ENCODE measurements around the gene TRAPPC13. TPM values are rescaled to one million over a fixed set of nuclear protein-coding genes. Genes with fewer than 3 reads are reported as not detected.

Gene TRAPPC13
- polyA plus RNA-seq, 1 experiment = 9.8 TPM

DNA sequence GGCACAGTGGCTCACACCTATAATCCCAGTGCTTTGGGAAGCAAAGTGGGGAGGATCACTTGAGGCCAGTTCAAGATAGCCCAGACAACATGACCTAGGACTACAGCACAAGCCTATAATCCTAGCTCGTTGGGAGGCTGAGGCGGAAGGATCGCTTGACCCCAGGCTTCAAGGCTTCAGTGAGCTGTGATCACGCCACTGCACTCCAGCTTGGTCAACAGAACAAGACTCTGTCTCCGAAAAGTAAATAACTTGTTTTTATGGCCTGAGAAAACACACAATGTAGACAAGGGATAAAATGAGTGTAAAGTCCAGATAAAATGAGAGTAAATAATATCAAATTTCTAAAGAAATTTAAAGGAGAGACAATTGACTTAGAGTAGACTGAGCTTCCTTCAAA is 26.3 kb downstream of the TRAPPC13 start:
- ChIA-PET CTCF (interaction anchor here (0.6 to 1.7 kb wide), 2 partner anchors 13 to 18 kb away, joined by 4 to 9 read pairs; no protein-coding TSS in a partner anchor), POLR2A (no interaction called here)
- no peaks in the 10 kb centered on the region for H3K27me3 ChIP-seq (ENCODE audit: control insufficient read depth, insufficient read depth, low read length)

DNA sequence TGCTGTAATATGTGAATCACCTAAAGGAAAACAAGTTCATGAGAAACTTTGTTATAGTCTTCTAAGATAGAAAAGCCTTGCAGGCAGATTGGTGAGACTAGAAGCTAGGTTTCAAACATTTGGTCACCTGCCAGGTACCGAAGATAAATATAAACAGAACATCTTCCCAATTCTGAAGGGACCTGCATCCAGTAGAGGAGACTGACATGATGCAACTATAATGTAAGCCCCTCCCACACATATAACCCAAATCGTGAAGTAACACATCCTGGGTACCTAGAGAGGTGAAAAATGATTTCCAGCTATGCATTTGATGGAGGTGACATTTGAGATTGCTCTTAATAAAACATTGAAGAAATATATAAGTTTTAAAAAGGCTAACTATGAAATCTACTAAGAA is 29.9 kb downstream of the TRAPPC13 start:
- TF ChIP-seq, protein P1, sequence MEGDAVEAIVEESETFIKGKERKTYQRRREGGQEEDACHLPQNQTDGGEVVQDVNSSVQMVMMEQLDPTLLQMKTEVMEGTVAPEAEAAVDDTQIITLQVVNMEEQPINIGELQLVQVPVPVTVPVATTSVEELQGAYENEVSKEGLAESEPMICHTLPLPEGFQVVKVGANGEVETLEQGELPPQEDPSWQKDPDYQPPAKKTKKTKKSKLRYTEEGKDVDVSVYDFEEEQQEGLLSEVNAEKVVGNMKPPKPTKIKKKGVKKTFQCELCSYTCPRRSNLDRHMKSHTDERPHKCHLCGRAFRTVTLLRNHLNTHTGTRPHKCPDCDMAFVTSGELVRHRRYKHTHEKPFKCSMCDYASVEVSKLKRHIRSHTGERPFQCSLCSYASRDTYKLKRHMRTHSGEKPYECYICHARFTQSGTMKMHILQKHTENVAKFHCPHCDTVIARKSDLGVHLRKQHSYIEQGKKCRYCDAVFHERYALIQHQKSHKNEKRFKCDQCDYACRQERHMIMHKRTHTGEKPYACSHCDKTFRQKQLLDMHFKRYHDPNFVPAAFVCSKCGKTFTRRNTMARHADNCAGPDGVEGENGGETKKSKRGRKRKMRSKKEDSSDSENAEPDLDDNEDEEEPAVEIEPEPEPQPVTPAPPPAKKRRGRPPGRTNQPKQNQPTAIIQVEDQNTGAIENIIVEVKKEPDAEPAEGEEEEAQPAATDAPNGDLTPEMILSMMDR (IDR thresholded peaks at IDR 0.05; ENCODE audit: insufficient read depth, low read depth, low read length) = no peak

More for the DNA sequence above, 26.3 kb downstream of the TRAPPC13 start:
- no peak overlapping the region for H3K4me3 ChIP-seq (ENCODE audit: low read depth, low read length)
- TF ChIP-seq, protein P1 (IDR thresholded peaks at IDR 0.05; ENCODE audit: insufficient read depth, low read depth, low read length) = no peak
- no peaks in the 10 kb centered on the region; the same call in 1 of the 2 replicates for H3K36me3 ChIP-seq (ENCODE audit: control insufficient read depth, insufficient read depth, low read length)
- DNase-seq (ENCODE audit: low read depth) = no peak

DNA sequence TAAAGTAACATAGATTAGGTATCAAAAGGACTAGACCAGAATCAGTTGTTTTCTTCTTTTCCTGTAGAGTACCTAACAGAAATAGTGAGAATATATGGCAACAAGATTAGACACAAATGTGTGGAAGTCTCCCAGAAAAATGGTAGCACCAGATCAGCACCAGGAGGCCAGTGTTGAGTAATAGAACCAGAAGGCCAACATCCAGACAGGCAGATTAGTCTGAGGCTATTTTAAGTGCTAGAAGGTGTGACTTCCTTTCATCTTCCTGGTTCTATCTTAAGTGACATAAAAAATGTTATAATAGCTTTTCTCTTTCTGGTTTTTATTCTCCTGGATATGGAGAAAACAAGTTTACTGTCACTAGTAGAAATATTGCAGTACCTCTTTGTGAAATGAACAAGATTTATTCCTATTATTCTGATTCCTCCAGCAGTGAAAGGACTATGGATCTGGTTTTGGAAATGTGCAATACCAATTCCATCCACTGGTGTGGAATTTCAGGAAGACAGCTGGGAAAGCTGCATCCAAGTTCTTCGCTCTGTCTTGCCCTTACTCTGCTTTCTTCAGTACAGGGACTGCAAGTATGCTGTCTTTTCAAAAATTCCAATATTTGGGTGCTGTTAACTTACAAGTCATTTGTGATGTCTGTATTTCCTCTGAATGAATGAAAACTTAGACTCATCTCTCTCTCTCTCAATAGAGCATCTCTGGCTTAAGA is 39.1 kb downstream of the TRAPPC13 start:
- TF ChIP-seq, protein P1 (IDR thresholded peaks at IDR 0.05; ENCODE audit: insufficient read depth, low read depth, low read length) = peak; percentile 45
- no peaks in the 10 kb centered on the region for H3K36me3 ChIP-seq (ENCODE audit: control insufficient read depth, insufficient read depth, low read length)
- H3K27me3 ChIP-seq (ENCODE audit: control insufficient read depth, insufficient read depth, low read length) = no peaks in the 10 kb centered on the region
- ChIA-PET POLR2A (no interaction called here), CTCF (interaction anchor here (0.9 to 3.6 kb wide), 5 partner anchors 9 to 38 kb away, joined by 3 to 21 read pairs (median 4); no protein-coding TSS in a partner anchor)
- H3K4me3 ChIP-seq (ENCODE audit: low read depth, low read length) = no peak overlapping the region
- no peak for DNase-seq (ENCODE audit: low read depth)

More for the DNA sequence above, 29.9 kb downstream of the TRAPPC13 start:
- POLR2A ChIA-PET = no interaction called here
- no peak for DNase-seq (ENCODE audit: low read depth)
- H3K4me3 ChIP-seq (ENCODE audit: low read depth, low read length) = no peak overlapping the region
- CTCF ChIA-PET = interaction anchor here (1.0 kb wide), 1 partner anchor 9 kb away, joined by 3 read pairs; no protein-coding TSS in a partner anchor
- H3K36me3 ChIP-seq (ENCODE audit: control insufficient read depth, insufficient read depth, low read length) = no peaks in the 10 kb centered on the region; the same call in 1 of the 2 replicates
- no peaks in the 10 kb centered on the region for H3K27me3 ChIP-seq (ENCODE audit: control insufficient read depth, insufficient read depth, low read length)

DNA sequence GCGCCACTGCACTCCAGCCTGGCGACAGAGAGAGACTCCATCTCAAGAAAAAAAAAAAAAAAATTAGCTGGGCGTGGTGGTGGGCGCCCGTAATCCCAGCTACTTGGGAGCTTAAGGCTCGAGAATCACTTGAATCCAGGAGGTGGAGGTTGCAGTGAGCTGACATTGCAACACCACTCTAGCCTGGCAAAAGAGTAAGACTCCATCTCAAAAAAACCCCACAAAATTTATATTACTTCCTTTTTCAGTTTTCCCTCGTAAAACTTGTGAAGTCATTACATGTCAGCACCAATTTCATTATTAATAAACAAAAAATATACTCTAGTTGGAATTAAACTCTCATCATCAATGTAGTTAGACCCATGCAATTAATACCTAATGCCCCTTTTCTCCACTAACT is 43.9 kb downstream of the TRAPPC13 start:
- POLR2A ChIA-PET = no interaction called here
- DNase-seq (ENCODE audit: low read depth) = no peak
- Histone ChIP-seq H3K4me3 (ENCODE audit: low read depth, low read length) (no peak overlapping the region), H3K36me3 (ENCODE audit: control insufficient read depth, insufficient read depth, low read length) (no peaks in the 10 kb centered on the region), H3K27me3 (ENCODE audit: control insufficient read depth, insufficient read depth, low read length) (no peaks in the 10 kb centered on the region)
- TF ChIP-seq, protein P1 (IDR thresholded peaks at IDR 0.05; ENCODE audit: insufficient read depth, low read depth, low read length) = no peak
- CTCF ChIA-PET = no interaction called here

DNA sequence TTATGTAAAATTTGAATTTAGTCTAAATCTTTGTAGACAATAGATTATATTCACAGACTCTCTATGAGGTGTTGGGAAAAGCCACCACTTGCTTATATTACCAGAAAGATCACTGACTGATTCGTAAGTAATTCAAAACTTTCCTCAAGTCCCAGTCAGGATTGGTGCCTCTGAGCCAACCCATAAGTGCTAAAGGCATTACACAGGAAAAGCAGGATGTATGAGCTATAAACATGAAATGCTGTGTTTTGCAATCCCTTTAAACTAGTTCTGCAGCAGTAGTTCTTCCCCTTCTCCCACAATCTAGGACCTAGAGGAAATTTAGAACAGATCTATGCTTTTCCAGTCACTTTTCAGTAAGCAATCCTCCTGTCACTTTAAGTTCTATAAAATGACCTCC is 48.0 kb downstream of the TRAPPC13 start:
- Histone ChIP-seq H3K36me3 (ENCODE audit: control insufficient read depth, insufficient read depth, low read length) (0 out of 2 replicates have a peak, but pooled peaks cover 1% of the 10 kb centered on the region), H3K27me3 (ENCODE audit: control insufficient read depth, insufficient read depth, low read length) (no peaks in the 10 kb centered on the region), H3K4me3 (ENCODE audit: low read depth, low read length) (no peak overlapping the region)
- ChIA-PET CTCF (interaction anchor here (0.5 to 4.8 kb wide), 2 partner anchors 9 to 467 kb away, joined by 3 to 21 read pairs; no protein-coding TSS in a partner anchor), POLR2A (interaction anchor here (0.6 kb wide), 1 partner anchor 492 kb away, joined by 3 read pairs; no protein-coding TSS in a partner anchor)
- peak; percentile 26 for DNase-seq (ENCODE audit: low read depth)
- TF ChIP-seq, protein P1 (IDR thresholded peaks at IDR 0.05; ENCODE audit: insufficient read depth, low read depth, low read length) = no peak
